DOHH2 (cell line): ENCODE data around the gene ITGA2B.

Experiments
- H3F3A ChIP-seq: fragments of 200-600 bp; sonication (generic), shearing (Covaris generic); 2 replicates; pipeline ENCODE4 v1.6.0; 2016; ENCODE audit warnings: antibody characterized with exemption, mild to moderate bottlenecking; ENCODE audit not compliant: control insufficient read depth, insufficient read depth
- H3K27ac ChIP-seq: fragments of 200-600 bp; sonication (generic); 2 replicates; pipeline ENCODE4 v1.5.1; 2014; ENCODE audit warnings: low read depth, mild to moderate bottlenecking, low read length, moderate library complexity
- H3K27me3 ChIP-seq: fragments of 200-600 bp; sonication (generic); 2 replicates; pipeline ENCODE4 v1.6.1; 2014; ENCODE audit warnings: mild to moderate bottlenecking, low read length, mixed read lengths; ENCODE audit not compliant: control insufficient read depth
- H3K36me3 ChIP-seq: fragments of 200-600 bp; sonication (generic); 2 replicates; pipeline ENCODE4 v1.6.1; 2014; ENCODE audit warnings: mild to moderate bottlenecking, low read length, moderate library complexity, mixed read lengths; ENCODE audit not compliant: control insufficient read depth
- H3K4me1 ChIP-seq: fragments of 200-600 bp; sonication (generic); 2 replicates; pipeline ENCODE4 v1.6.1; 2014; ENCODE audit warnings: mild to moderate bottlenecking, low read length, mixed read lengths; ENCODE audit not compliant: control insufficient read depth
- H3K4me2 ChIP-seq: fragments of 200-600 bp; sonication (generic); 2 replicates; pipeline ENCODE4 v1.6.0; 2014; ENCODE audit warnings: mild to moderate bottlenecking, low read length, moderate library complexity
- H3K4me3 ChIP-seq: fragments of 200-600 bp; sonication (generic); 2 replicates; pipeline ENCODE4 v1.5.1; 2014; ENCODE audit warnings: mild to moderate bottlenecking, low read length, mixed read lengths
- H3K79me2 ChIP-seq: fragments of 200-600 bp; sonication (generic); 2 replicates; pipeline ENCODE4 v1.6.1; 2014; ENCODE audit warnings: mild to moderate bottlenecking, low read length, mixed read lengths; ENCODE audit not compliant: control insufficient read depth
- H3K9me2 ChIP-seq: fragments of 200-600 bp; sonication (generic); replicated peaks from 2 replicates; pipeline ENCODE4 v1.6.1; 2014; ENCODE audit warnings: mild to moderate bottlenecking, low read length, mixed read lengths; ENCODE audit not compliant: control insufficient read depth
- H3K9me3 ChIP-seq: fragments of 200-600 bp; sonication (generic); 2 replicates; pipeline ENCODE4 v1.6.1; 2014; ENCODE audit warnings: antibody characterized with exemption, low read length, mixed read lengths; ENCODE audit not compliant: control insufficient read depth, insufficient read depth
- H4K20me1 ChIP-seq: fragments of 200-600 bp; sonication (generic); 2 replicates; pipeline ENCODE4 v1.6.0; 2014; ENCODE audit warnings: low read depth, mild to moderate bottlenecking, antibody characterized with exemption, low read length, moderate library complexity; ENCODE audit not compliant: control insufficient read depth, insufficient read depth
- CTCF ChIP-seq: fragments of 200-600 bp; sonication (generic); IDR thresholded peaks from one replicate; pipeline ENCODE4 v1.5.1; 2014; ENCODE audit warnings: antibody characterized with exemption, mild to moderate bottlenecking, low read depth, low read length; ENCODE audit not compliant: poor library complexity, severe bottlenecking
- EZH2phosphoT487 ChIP-seq: fragments of 200-600 bp; sonication (generic); IDR thresholded peaks from 2 replicates; pipeline ENCODE4 v1.6.1; 2017; ENCODE audit warnings: borderline replicate concordance, mild to moderate bottlenecking, antibody characterized with exemption, low read length, moderate library complexity, mixed read lengths

Gene ITGA2B

DNA sequence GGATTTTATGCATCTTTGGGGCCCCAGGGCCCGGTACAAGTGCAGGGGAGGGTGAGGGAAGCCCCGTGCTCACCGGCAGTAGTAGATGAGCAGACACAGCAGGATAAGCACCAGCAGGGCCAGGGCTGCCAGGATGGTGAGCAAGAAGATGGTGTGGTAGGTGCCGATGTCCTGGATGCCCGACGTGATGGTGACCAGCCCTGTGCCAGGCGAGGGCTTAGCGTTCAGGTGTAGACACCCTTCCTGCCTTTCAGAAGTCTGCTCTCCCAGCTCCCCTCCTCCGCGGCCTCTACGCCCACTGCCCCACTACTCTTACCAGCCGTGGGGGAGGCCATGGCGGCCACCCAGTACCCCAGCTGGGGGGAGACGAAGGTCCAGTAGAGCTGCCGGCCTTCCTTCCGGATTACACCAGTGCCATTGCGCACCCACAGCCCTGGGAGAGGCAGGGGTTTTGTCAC is 33.8 kb downstream of the ITGA2B start:
- H3K27ac ChIP-seq: no peak overlapping the region
- H3K9me2 ChIP-seq: no peaks in the 10 kb centered on the region
- H3K4me3 ChIP-seq: no peak overlapping the region
- H3K9me3 ChIP-seq: no peaks in the 10 kb centered on the region
- TF ChIP-seq CTCF: no peak
- no peak for TF ChIP-seq EZH2phosphoT487
- no peaks in the 10 kb centered on the region for H3K79me2 ChIP-seq
- H3K4me1 ChIP-seq: peaks cover 25% of the 10 kb centered on the region
- no peak overlapping the region for H3K4me2 ChIP-seq
- peaks cover 14% of the 10 kb centered on the region; the same call in 1 of the 2 replicates for H3K27me3 ChIP-seq
- H4K20me1 ChIP-seq: no peaks in the 10 kb centered on the region
- no peaks in the 10 kb centered on the region for H3F3A ChIP-seq
- peaks cover 27% of the 10 kb centered on the region for H3K36me3 ChIP-seq

- Histone ChIP-seq H3K9me2 (no peaks in the 10 kb centered on the region), H3K36me3 (peaks cover 35% of the 10 kb centered on the region), H3K79me2 (no peaks in the 10 kb centered on the region), H4K20me1 (no peaks in the 10 kb centered on the region), H3K27me3 (peaks cover 14% of the 10 kb centered on the region; the same call in 1 of the 2 replicates), H3K9me3 (no peaks in the 10 kb centered on the region), H3F3A (no peaks in the 10 kb centered on the region), H3K4me2 (peak overlapping the region; percentile 39; the same call in 1 of the 2 replicates), H3K4me3 (0 out of 2 replicates have a peak overlapping the region, but pooled peaks have one; percentile 24), H3K4me1 (peaks cover 21% of the 10 kb centered on the region), H3K27ac (no peak overlapping the region)
- TF ChIP-seq EZH2phosphoT487: no peak
- TF ChIP-seq CTCF: peak; percentile 52
These were observed 34.6 kb downstream of the ITGA2B start for GRCh38 chr17:44354582-44355561.

GRCh38 chr17:44353672-44354331 is 35.6 kb downstream of the ITGA2B start:
- TF ChIP-seq EZH2phosphoT487 (no peak), CTCF (no peak)
- Histone ChIP-seq H3K79me2 (peaks cover 5% of the 10 kb centered on the region), H4K20me1 (no peaks in the 10 kb centered on the region), H3K4me2 (peak overlapping the region; percentile 17; the same call in 1 of the 2 replicates), H3F3A (no peaks in the 10 kb centered on the region), H3K9me2 (no peaks in the 10 kb centered on the region), H3K4me1 (peaks cover 18% of the 10 kb centered on the region), H3K9me3 (no peaks in the 10 kb centered on the region), H3K27ac (no peak overlapping the region), H3K27me3 (peaks cover 14% of the 10 kb centered on the region; the same call in 1 of the 2 replicates), H3K36me3 (peaks cover 46% of the 10 kb centered on the region), H3K4me3 (no peak overlapping the region)
